Activated B cell treated with CpG ODN at 0.5 μM for 24 hours (primary cell): ENCODE data around the gene PLCG2. TPM values are rescaled to one million over a fixed set of nuclear protein-coding genes. Genes with fewer than 3 reads are reported as not detected.

Experiments used
- ATAC-seq: fragments of 200-7000 bp; cut with Tn5 transposase; one replicate; pipeline ENCODE4 v1.10.0; 2021; ENCODE audit warnings: low read depth, mild to moderate bottlenecking, moderate library complexity
- CTCF ChIA-PET: fragments of 350-600 bp; sonication (Branson Sonifier 250); formaldehyde crosslinking; loops from one replicate; lab custom pipeline; 2021; ENCODE audit warnings: antibody characterized with exemption; lab: Charles Lee
- POLR2A ChIA-PET: fragments of 350-600 bp; sonication (Branson Sonifier 250); formaldehyde crosslinking; loops from one replicate; lab custom pipeline; 2021; ENCODE audit warnings: antibody characterized with exemption; lab: Charles Lee
- DNase-seq: peaks from one replicate; pipeline ENCODE4 v3.0.0; 2022
- H3K27ac Mint-ChIP-seq: one replicate; pipeline ENCODE4 v1.8.0; 2020; ENCODE audit warnings: mixed read lengths
- H3K27me3 Mint-ChIP-seq: one replicate; pipeline ENCODE4 v1.8.0; 2021; ENCODE audit warnings: mixed read lengths
- H3K36me3 Mint-ChIP-seq: one replicate; pipeline ENCODE4 v1.8.0; 2021; ENCODE audit warnings: low read depth, mixed read lengths
- H3K4me1 Mint-ChIP-seq: one replicate; pipeline ENCODE4 v1.8.0; 2021; ENCODE audit warnings: mixed read lengths
- H3K4me3 Mint-ChIP-seq: one replicate; pipeline ENCODE4 v1.8.0; 2020; ENCODE audit warnings: mild to moderate bottlenecking, mixed read lengths
- H3K9me3 Mint-ChIP-seq: one replicate; pipeline ENCODE4 v1.8.0; 2020; ENCODE audit warnings: mixed read lengths
- intact Hi-C: fragments of 100-400 bp; cut with micrococcal nuclease; formaldehyde crosslinking; loops from one replicate; pipeline ENCODE4 v1.15.1; 2024
- total RNA-seq: library from RNA; stranded (reverse); gene quantifications from 2 replicates; pipeline ENCODE4 v1.2.3, GENCODE V29; 2022
- TF ChIP-seq, protein P1 (sequence below): fragments of 200-600 bp; IDR thresholded peaks from one replicate; pipeline ENCODE4 v1.8.0; 2022; ENCODE audit warnings: antibody characterized with exemption, mild to moderate bottlenecking

PLCG2 gene
- total RNA-seq, 1 donor from 2014 or later = 525 TPM

DNA sequence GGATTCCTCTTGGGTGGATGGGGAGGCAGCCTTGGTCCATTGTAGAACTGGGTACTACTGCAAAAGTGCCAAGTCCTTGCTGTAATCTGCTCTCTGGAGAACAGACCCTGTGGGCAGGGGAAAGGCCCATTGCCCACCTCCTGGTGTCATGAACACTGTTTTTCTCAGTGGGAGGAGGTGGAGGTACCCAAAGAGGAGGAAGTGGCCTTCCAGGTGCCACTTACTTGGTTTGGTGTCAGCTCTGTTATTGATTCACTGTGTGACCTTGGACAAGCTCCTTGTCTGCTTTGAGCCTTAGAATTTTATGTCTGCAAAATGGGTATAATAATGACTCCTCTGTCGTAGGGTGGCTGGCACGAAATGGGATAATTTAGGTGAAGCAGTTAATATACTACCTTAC lies 55.8 kb downstream of the PLCG2 start:
- CTCF ChIA-PET = interaction anchor here (0.8 to 1.4 kb wide), 6 partner anchors 11 to 82 kb away, joined by 3 to 6 read pairs (median 3); partner anchors contain the start of gene PLCG2

DNA sequence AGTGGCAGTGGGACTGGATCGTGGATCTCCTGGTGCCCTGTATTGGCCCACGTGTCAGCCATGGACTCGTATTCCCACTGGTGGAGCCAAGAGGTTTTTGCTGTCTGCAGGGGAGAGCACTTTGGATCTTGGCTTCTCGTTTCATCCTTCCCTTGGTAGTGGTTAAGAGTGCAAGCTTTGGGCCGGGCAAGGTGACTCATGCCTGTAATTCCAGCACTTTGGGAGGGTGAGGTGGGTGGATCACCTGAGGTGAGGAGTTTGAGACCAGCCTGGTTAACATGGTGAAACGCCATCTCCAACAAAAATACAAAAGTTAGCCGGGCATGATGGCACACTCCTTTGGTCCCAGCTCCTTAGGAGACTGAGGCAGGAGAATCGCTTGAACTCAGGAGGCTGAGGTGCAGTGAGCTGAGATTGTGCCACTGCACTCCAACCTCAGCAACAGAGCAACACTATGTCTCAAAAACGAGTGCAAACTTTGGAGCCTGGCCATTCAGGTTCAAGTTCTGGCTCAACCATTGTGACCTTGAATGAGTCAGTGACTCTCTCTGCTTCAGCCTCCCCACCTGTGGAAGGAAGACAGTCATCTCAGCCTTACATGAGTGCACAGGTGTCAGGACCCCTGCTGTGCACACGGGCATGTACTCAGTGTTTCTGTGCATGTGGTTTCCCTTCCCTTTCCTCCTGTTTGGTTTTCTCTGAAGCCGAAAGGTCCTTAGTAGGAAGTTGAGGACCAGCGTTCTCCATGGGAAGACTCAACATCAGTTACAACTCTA lies 57.4 kb downstream of the PLCG2 start:
- H3K4me3 Mint-ChIP-seq = peak overlapping the region; percentile 75
- H3K36me3 Mint-ChIP-seq = peaks cover 29% of the 10 kb centered on the region
- H3K27ac Mint-ChIP-seq = peak overlapping the region; percentile 93
- ChIA-PET POLR2A (interaction anchor here (0.5 to 5.5 kb wide), 11 partner anchors 9 to 119 kb away, joined by 3 to 48 read pairs (median 7); no protein-coding TSS in a partner anchor), CTCF (interaction anchor here (0.9 to 1.0 kb wide), 3 partner anchors 13 to 38 kb away, joined by 3 to 4 read pairs (median 3); no protein-coding TSS in a partner anchor)
- intact Hi-C loops = loop anchor here (1.0 to 10.0 kb wide), 6 partner anchors 8 to 832 kb away; partner anchors contain the start of genes CENPN and CMC2
- peaks cover 92% of the 10 kb centered on the region for H3K4me1 Mint-ChIP-seq
- H3K27me3 Mint-ChIP-seq = no peaks in the 10 kb centered on the region
- ATAC-seq (peak; percentile 67), DNase-seq (no peak)
- TF ChIP-seq, protein P1, sequence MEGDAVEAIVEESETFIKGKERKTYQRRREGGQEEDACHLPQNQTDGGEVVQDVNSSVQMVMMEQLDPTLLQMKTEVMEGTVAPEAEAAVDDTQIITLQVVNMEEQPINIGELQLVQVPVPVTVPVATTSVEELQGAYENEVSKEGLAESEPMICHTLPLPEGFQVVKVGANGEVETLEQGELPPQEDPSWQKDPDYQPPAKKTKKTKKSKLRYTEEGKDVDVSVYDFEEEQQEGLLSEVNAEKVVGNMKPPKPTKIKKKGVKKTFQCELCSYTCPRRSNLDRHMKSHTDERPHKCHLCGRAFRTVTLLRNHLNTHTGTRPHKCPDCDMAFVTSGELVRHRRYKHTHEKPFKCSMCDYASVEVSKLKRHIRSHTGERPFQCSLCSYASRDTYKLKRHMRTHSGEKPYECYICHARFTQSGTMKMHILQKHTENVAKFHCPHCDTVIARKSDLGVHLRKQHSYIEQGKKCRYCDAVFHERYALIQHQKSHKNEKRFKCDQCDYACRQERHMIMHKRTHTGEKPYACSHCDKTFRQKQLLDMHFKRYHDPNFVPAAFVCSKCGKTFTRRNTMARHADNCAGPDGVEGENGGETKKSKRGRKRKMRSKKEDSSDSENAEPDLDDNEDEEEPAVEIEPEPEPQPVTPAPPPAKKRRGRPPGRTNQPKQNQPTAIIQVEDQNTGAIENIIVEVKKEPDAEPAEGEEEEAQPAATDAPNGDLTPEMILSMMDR = no peak
- H3K9me3 Mint-ChIP-seq = no peaks in the 10 kb centered on the region

More for the DNA sequence above, 55.8 kb downstream of the PLCG2 start:
- H3K4me3 Mint-ChIP-seq = peak overlapping the region; percentile 5
- H3K27me3 Mint-ChIP-seq = no peaks in the 10 kb centered on the region
- H3K9me3 Mint-ChIP-seq = no peaks in the 10 kb centered on the region
- H3K27ac Mint-ChIP-seq = peak overlapping the region; percentile 82
- POLR2A ChIA-PET = interaction anchor here (0.8 to 5.5 kb wide), 14 partner anchors 9 to 96 kb away, joined by 3 to 48 read pairs (median 6); no protein-coding TSS in a partner anchor
- TF ChIP-seq, protein P1 = no peak
- intact Hi-C loops = loop anchor here (5.0 to 10.0 kb wide), 2 partner anchors 353 to 830 kb away; partner anchors contain the start of genes CENPN and CMC2
- ATAC-seq (no peak), DNase-seq (no peak)
- peaks cover 93% of the 10 kb centered on the region for H3K4me1 Mint-ChIP-seq
- H3K36me3 Mint-ChIP-seq = peaks cover 37% of the 10 kb centered on the region

DNA sequence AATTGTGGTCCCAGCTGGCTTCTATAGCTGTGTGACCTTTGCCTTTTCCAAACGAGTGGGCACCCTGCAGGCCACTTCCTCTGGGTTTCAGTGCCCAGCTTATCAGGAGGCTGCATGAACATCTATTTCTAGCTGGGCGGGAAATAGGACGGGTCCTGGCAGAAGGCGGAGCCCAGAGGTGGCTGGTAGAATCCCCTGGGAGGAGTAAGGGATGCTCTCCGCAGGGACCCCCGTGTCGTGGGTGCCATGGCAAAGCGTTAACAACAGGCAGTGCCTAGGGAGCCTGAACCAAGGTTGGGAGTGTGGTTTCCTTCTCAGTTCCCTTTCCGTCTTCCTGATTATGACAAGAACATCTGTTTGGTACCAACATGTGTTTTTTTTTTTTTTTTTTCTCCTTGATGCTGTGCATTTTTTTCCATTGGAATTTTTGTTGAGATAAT lies 58.2 kb downstream of the PLCG2 start:
- Mint-ChIP-seq H3K36me3 (peaks cover 30% of the 10 kb centered on the region), H3K27ac (peak overlapping the region; percentile 93), H3K27me3 (no peaks in the 10 kb centered on the region), H3K4me1 (peaks cover 92% of the 10 kb centered on the region), H3K4me3 (peak overlapping the region; percentile 75), H3K9me3 (no peaks in the 10 kb centered on the region)
- ATAC-seq (peak; percentile 37), DNase-seq (no peak)
- CTCF ChIA-PET = interaction anchor here (0.9 kb wide), 1 partner anchor 39 kb away, joined by 3 read pairs; no protein-coding TSS in a partner anchor
- TF ChIP-seq, protein P1 = no peak
- POLR2A ChIA-PET = interaction anchor here (0.6 to 5.5 kb wide), 7 partner anchors 9 to 97 kb away, joined by 3 to 48 read pairs (median 11); no protein-coding TSS in a partner anchor
- intact Hi-C loops = loop anchor here (1.0 to 10.0 kb wide), 4 partner anchors 15 to 833 kb away; partner anchors contain the start of genes CENPN and CMC2

DNA sequence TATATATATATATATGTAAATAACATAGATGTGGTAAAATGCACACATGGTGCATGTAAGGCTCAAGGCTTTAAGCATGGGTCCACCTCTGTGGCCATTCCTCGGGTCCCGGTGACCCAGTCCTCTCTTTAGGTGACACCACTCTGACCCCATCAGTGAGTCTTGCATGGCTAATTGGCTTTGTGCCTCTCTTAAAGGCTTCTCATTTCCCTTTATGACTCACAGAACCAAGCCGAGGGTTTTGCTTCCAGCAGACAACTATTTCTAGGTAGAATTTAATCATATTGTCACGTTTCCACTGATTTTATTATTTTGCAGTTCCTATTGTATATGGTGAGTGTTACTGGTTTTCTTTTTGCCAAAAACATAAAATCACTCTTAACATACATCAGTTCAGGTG lies 59.7 kb downstream of the PLCG2 start:
- intact Hi-C loops = loop anchor here (10.0 kb wide), 1 partner anchor 834 kb away; the partner anchor contains the start of genes CENPN and CMC2
- TF ChIP-seq, protein P1 = no peak
- H3K9me3 Mint-ChIP-seq = no peaks in the 10 kb centered on the region
- H3K4me3 Mint-ChIP-seq = peak overlapping the region; percentile 73
- H3K4me1 Mint-ChIP-seq = peaks cover 96% of the 10 kb centered on the region
- H3K27ac Mint-ChIP-seq = peak overlapping the region; percentile 93
- DNase-seq (no peak), ATAC-seq (peak; percentile 38)
- H3K36me3 Mint-ChIP-seq = peaks cover 35% of the 10 kb centered on the region
- no peaks in the 10 kb centered on the region for H3K27me3 Mint-ChIP-seq
- CTCF ChIA-PET = no interaction called here
- POLR2A ChIA-PET = interaction anchor here (0.7 to 5.5 kb wide), 5 partner anchors 10 to 99 kb away, joined by 3 to 38 read pairs (median 11); no protein-coding TSS in a partner anchor
